ENCODE results near the gene HES7. TPM values are rescaled to one million over a fixed set of nuclear protein-coding genes. Genes with fewer than 3 reads are reported as not detected.
A peak's percentile ranks its signal among the peaks of the same experiment; 100 is the strongest.

The HES7 gene
- total RNA-seq, 1 experiment from 2014 or later = 0.33 TPM

GRCh38 chr17:8142887-8143580, 19.1 kb upstream of the HES7 start:
- Mint-ChIP-seq H3K27me3 (ENCODE audit: low read depth) (peaks cover 3% of the 10 kb centered on the region; the same call in 1 of the 2 replicates), H3K36me3 (ENCODE audit: insufficient read depth in 1 of 3, low read depth in 3 of 3) (peaks cover 29 to 72% (median 50%) of the 10 kb centered on the region in 3 experiments), H3K4me3 (0 out of 5 replicates have a peak overlapping the region, but pooled peaks of 1 of the 2 experiments have one; percentile 7), H3K4me1 (0 out of 4 replicates have a peak, but pooled peaks cover 0 to 2% of the 10 kb centered on the region in 2 experiments), H3K9me3 (no peaks in the 10 kb centered on the region), H3K27ac (no peak overlapping the region)
- H3K4ac ChIP-seq (ENCODE audit: low read depth, low read length) = no peak overlapping the region
- H3K56ac ChIP-seq (ENCODE audit: insufficient read length, low read depth, low read length) = no peak overlapping the region
- no peak overlapping the region for H4K5ac ChIP-seq (ENCODE audit: insufficient read length, low read depth, low read length)
- no peak overlapping the region for H2AK5ac ChIP-seq (ENCODE audit: insufficient read length, low read length)
- no peak overlapping the region for H2BK120ac ChIP-seq (ENCODE audit: low read depth, low read length, poor library complexity, severe bottlenecking)
- H3K14ac ChIP-seq (ENCODE audit: insufficient read depth, low read length) = no peak overlapping the region
- H3K4me1 ChIP-seq (ENCODE audit: insufficient read depth, low read length) = no peaks in the 10 kb centered on the region
- no peaks in the 10 kb centered on the region for H3K9me3 ChIP-seq (ENCODE audit: control insufficient read depth, low read depth, low read length)
- no peak overlapping the region for H3K4me2 ChIP-seq (ENCODE audit: insufficient read depth, insufficient read length, low read length)
- no peak overlapping the region for H3K23ac ChIP-seq (ENCODE audit: insufficient read length, low read depth, low read length)
- TF ChIP-seq CTCF (conservative IDR thresholded peaks at IDR 0.05) = no peak
- no peak overlapping the region for H2BK12ac ChIP-seq (ENCODE audit: insufficient read length, low read depth, low read length)
- H3K18ac ChIP-seq (ENCODE audit: insufficient read length, low read depth, low read length) = no peak overlapping the region
- no peaks in the 10 kb centered on the region for H3K79me2 ChIP-seq (ENCODE audit: insufficient read depth, low read length)
- no peaks in the 10 kb centered on the region for H4K20me1 ChIP-seq (ENCODE audit: control insufficient read depth, insufficient read depth, insufficient read length)
- H2AFZ ChIP-seq (ENCODE audit: low read length) = no peak overlapping the region
- H2BK15ac ChIP-seq (ENCODE audit: low read depth, low read length) = no peak overlapping the region
- H4K91ac ChIP-seq (ENCODE audit: insufficient read length, low read depth, low read length) = no peak overlapping the region
- DNase-seq = no peak
- no peak overlapping the region for H4K8ac ChIP-seq (replicated peaks; ENCODE audit: insufficient read length, low read depth, low read length)
- H3K23me2 ChIP-seq (ENCODE audit: insufficient read length, low read depth, low read length, poor library complexity, severe bottlenecking) = peaks cover 3% of the 10 kb centered on the region
- WGBS (ENCODE audit: extremely low coverage, insufficient read length, low lambda C conversion rate) = no CpG with 5 or more reads among the region's 15 CpGs
- H2BK20ac ChIP-seq (ENCODE audit: low read depth, low read length, poor library complexity, severe bottlenecking) = no peak overlapping the region
- no peak overlapping the region for H2BK5ac ChIP-seq (ENCODE audit: insufficient read length, low read length)
- H3K27me3 ChIP-seq (ENCODE audit: insufficient read depth, low read length) = no peaks in the 10 kb centered on the region
- no peak overlapping the region for H3K9ac ChIP-seq (ENCODE audit: extremely low read depth, insufficient read length, low read length)
- no peaks in the 10 kb centered on the region for H3K79me1 ChIP-seq (ENCODE audit: insufficient read depth, low read depth, low read length, poor library complexity, severe bottlenecking)
- H3T11ph ChIP-seq (ENCODE audit: low read length) = no peak overlapping the region
- no peak overlapping the region for H3K27ac ChIP-seq (ENCODE audit: insufficient read length, low read depth, low read length)

Measured in H9 (cell line).